Jurkat, Clone E6-1 (cell line): Measurements from ENCODE around the gene ARL15.
A peak's percentile ranks its signal among the peaks of the same experiment; 100 is the strongest.

Experiments used
- DNase-seq: peaks from one replicate; pipeline ENCODE4 v3.0.0-alpha.2; 2011; ENCODE audit warnings: low read depth, low spot score
- H3K4me3 ChIP-seq: 2 replicates; pipeline ENCODE4 v1.5.1; 2011; ENCODE audit warnings: mild to moderate bottlenecking, low read length, control low read depth, moderate library complexity

The ARL15 gene

DNA sequence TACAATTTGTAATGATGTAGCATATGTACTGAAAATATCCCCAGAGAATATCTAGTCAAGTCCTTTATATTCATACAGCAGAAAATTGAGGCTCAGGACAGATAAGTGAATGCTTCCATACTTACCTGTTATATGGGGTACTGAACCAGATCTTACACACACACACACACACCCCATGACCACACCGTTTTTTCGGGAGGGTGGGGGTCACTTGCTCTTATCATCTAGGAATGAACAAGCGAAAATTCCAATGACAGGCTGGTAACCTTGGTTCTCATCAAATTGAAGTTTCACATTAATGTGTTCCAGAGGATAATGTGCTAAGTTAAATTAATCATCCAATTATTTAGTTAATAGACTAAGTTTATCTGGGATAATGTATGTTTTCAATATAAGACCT, 48.8 kb downstream of the ARL15 start:
- no peak for DNase-seq
- no peak overlapping the region for H3K4me3 ChIP-seq

DNA sequence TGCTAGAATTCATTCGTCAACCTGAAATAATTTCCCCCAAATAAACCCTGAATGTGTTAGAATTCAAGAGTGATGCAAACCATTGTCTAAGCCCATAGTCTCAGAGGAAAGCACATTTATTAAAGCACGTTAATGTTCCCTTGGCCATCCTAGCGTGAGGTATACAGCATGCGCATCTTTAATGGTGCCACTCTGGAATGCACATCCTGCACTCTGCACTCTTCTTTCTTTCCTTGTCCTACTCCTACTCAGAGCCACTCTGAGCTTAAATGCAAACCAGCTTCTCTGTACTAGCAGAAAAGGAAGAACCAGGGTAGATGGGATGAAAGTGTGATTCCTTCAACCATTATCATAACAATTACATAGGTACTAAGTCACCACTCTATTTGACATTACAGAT, 50.4 kb downstream of the ARL15 start:
- no peak overlapping the region for H3K4me3 ChIP-seq
- DNase-seq, result no peak

DNA sequence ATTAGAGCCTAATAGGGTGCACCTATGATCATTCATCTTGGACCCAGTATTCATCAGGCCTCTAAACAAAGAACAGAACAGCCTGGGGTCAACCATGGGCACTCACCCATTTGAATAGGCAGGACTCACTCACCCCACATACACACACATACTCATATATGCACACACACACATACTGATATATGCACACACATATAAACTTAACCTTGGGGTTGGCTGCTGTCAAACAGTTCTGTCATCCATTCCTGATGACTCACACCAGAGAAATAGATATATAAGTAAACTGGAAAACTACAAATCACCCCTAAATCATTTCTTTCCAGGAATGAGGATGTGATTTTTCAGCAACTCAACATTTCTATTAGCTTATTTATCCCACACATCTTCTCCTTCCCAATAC, 51.3 kb downstream of the ARL15 start:
- DNase-seq, result no peak
- no peak overlapping the region for H3K4me3 ChIP-seq

DNA sequence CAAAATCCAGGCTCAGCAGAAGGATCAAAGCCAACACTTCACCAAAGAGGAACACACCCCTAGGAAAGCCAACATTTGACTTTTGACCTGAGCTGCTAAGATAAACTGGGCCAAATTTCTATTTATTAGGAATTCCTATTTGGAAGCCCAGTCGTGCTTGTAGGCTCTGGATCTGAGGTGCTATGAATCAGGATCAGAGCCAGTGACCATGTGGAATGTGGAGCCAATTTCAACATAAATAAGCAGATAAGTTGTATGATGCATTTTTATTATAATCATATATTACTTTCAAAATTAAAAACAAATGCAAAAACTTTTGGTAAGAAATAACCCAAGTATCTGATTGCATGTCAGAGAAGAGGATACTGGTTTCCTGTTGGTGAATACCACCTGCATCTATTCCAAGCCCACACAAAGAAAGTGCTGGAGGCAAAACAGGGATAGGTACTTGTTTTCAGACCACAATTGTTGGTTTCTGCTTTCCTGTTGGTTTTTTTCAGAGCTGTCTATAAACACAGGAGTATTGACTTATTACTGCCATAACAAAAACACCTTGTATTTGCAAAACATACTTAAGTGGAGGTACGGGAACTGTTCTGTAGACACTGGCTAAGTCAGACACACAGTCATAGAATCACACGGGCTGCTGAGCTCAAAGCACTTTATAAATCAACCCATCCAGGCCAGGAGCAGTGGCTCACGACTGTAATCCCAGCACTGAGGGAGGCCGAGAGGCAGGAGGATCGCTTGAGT, 52.8 kb downstream of the ARL15 start:
- H3K4me3 ChIP-seq, result no peak overlapping the region
- peak; percentile 44 for DNase-seq

DNA sequence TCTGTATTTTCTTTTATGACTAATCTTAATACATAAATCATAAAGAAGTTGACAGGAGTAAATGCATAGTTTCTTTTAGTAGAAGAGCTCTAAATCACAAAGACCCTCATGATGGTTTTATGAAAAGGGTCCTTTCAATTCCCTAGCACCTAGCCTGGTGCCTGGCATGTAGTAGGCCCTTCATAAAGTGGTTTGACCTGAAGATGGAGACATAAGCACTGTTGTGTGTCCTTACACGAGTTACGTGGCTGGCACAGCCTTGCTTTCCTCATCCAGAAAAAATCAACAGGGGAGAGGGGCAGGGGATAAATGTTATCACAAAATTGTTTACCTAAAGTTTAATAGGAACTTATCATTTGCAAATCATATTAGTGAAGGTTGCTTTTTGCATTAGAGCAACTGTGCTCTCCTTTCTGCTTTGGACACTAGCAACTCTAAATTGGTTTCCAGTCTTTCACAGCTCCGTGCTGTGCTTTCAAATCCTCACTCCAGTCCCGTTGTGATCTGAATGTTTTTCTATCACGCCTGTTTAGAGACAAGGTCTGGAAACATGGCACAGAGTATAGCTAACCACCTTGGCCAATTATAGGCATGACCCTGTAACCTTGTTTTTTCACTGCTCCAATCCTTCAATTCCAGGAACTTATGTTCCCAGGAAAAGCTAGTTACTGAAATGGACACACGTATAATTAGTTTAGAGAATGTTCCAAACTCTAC, 55.7 kb downstream of the ARL15 start:
- no peak overlapping the region for H3K4me3 ChIP-seq
- DNase-seq, result no peak

DNA sequence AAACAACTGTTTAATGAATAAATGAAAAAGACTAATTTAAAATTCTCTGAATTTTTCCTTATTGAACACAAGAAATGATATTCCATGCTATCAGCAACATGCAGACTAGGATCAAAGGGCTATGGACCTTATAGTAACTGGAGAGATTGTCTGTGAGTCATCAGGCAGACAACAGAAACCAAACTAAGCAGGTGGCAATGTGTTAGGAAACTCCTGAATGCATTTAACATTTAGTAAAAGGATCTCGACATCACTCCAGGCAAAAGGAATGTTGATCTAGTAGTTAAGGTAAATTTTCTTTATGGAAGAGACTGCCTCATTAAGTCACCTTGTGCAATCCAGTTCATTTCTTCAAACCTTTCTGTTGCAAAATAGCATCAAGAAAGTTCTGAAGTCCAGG, 58.4 kb downstream of the ARL15 start:
- DNase-seq, result no peak

DNA sequence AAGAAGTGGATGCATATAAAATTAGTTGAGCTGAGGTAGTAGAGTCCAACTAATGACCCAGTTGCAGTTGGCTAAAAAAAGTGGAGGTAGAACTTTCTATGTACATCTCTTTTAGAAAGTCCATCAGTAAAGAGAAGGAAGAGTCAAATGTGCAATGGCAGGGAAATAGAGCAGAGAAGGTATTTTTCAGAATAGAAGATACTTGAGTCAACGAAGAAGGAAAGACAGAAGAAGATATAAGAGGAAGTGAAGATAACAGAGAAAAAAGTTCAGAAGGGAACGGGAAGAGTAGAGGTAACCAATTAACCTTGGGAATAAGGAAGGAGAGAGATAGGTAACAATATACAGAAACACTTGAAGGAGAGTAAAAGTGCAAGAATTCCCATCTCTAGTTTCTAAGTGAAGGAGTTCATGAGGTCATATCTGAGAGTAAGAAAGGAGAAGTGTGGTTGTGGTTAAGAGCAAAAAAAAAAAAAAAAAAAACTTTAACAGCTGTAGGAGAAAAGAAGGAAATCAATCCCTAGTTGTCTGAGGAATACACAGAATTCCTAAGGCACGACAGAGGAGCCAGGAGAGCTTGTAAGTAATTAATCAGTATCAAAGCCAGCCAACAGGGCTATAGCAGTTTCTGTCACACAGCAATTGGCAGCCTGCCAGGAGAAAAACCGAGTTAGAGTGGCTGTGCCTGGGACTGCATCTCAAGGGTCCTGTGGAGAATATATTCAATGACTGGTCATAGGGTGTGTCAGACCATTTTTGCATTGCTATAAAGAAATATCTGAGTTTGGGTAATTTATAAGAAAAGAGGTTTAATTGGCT, 61.0 kb downstream of the ARL15 start:
- peak; percentile 31 for DNase-seq
- no peak overlapping the region for H3K4me3 ChIP-seq

More for the DNA sequence above, 58.4 kb downstream of the ARL15 start:
- H3K4me3 ChIP-seq, result no peak overlapping the region

DNA sequence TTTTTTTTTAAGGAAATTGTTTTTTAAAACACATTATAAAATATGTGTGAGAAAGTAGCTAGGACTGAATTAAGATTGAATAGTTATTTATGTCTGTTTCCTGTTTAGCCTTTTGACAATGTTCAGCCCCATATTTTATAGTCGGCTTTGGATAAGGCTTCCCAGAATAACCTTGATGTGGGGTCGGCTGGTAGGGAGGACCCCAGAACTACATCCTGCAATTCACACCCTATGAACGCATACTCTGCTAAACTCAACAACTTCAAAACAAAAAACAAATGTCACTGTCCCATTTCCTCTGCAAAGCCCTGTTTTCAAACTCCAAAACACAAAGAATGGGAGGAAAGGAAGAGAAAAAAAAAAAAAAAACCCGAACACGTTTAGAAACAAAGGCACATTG, 63.1 kb downstream of the ARL15 start:
- H3K4me3 ChIP-seq, result no peak overlapping the region
- DNase-seq, result no peak

DNA sequence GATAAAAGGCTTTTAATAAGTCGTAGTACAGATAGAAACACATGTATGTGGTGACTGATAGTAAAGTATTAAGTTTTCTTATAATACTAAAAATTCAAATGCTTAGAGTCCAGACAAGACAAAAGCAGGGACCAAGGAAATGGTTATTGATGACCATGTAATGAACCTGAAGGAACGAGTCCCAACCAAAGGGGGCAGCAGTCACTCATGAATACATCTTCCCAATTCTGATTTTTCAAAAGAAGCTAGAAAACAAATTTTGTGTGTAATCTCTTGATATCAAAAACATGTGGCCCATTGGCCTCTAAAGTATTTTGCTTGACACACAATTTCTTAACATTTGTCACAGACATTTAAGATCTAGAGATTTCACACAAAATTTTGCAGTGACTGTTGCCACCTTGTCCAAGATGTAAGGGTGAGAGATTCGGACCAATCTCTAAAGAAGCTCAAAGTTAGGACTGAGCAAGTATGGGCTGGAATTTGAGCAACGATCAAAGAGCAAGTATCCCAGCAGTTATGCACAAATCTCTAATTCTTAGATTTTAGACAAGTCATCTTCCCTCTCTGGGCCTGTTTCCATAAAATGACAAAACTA, 66.8 kb downstream of the ARL15 start:
- peak; percentile 19 for DNase-seq
- H3K4me3 ChIP-seq, result no peak overlapping the region

DNA sequence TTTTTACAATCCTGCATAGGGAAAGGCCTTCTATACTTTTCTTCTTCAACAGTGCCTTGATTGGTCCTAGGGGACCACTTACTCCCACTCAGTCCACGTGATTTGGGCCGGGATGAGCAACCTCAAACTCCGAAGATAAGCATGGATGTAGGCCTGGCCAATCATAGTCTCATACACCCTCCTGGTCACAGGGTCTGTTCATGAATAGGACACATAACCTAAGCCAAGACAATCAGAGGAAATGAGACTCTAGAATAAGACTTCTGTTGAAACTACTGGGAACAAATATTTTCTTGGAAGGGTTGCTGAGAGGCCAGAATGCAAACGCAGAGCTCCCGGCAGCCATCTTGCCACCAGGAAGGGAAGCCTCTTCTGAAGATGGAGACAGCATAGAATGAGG, 68.1 kb downstream of the ARL15 start:
- H3K4me3 ChIP-seq, result no peak overlapping the region
- DNase-seq, result no peak

DNA sequence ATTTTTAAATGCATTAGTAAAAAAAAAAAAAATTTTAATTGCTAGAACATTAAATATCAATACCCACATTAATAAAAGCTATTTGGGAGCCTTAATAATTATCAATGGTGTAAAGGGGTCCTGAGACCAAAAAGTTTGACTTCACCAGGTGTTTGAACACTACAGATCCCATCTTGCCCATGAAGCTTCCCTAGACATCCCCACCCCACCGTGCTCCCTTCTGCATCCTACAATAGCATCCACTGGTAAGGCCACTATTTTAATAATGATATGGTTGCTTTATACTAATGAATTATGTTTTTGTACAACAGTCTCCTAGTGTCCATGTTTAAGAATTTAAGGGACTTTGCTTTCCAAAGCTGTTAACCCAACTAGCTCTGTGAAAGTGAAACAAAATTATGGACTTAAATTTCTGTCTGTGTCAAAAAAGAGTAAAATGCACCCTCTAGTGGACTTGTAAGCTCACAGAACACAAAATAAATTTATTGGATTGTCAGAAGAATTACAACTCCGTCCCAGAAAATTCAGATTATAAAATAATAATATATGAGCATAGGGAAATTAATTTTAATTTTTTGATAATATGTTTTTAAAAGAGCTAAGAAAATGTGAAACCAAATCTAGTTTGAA, 76.0 kb downstream of the ARL15 start:
- DNase-seq, result peak; percentile 32
- H3K4me3 ChIP-seq, result no peak overlapping the region

DNA sequence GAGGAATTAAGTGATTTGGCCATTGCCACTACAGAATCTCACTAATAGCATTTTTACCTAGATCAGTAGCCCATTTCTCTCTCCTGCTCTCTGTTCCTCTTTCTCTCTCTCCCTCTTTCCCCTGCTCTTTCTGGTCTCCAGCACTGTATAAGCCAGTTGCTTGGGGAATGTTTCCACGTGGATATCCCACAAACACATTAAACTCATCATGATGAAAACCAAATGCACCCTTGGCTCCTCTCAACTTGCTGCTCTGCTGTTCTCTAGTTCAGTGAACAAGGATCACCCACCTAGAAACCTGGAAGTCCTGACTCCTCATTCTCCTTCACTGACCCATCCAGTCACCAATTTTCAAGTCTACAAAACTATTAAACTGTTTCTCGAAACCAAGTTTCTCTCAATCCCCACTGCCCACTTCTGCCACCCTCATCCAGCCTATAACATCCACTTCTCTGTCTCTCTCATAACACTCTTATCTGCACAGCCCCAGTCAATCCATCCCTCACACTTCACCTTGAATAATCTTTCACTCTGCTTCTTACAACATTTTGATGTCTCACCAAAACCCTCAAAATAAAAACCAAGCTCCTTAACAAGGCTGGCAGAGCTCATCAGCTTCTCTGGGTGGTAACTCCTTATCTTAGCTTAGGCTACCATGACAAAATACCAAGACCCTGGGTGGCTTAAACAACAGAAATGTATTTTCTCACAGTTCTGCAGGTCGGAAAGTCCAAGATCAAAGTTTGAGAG, 79.3 kb downstream of the ARL15 start:
- DNase-seq, result no peak
- no peak overlapping the region for H3K4me3 ChIP-seq

DNA sequence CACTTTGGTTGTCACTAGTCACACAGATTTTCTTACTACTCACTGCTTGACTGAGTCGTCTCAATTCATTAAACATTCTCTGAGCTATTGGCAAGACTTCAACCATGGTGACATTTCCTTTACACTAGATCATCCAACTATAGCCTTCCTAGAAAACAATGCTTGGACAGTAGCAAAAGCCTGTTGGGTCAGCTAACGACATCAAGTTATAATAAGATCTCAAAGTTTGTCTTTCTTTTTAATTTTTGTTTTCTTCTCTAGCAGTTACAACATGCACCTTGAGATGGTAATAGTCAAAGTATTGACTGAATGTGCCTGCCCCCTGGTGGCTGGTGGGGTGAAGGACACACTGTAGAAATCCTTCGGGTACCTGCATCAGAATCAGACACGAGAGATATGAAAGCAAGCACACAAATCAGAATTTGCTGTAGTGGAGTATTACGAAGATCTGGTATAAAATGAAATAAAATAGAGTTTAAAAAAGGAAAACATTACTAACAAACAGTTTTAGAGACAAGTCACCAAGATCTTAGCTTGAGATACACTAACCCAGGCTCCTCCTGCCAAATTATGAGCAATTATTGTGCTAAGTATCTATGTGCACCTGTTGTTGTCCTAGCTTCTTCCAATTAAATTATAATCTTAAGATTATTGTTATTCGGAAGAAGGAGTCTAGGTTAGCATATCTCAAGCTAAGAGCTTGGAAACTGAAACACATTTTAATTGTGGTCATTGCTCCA, 81.2 kb downstream of the ARL15 start:
- no peak overlapping the region for H3K4me3 ChIP-seq
- peak; percentile 44 for DNase-seq

DNA sequence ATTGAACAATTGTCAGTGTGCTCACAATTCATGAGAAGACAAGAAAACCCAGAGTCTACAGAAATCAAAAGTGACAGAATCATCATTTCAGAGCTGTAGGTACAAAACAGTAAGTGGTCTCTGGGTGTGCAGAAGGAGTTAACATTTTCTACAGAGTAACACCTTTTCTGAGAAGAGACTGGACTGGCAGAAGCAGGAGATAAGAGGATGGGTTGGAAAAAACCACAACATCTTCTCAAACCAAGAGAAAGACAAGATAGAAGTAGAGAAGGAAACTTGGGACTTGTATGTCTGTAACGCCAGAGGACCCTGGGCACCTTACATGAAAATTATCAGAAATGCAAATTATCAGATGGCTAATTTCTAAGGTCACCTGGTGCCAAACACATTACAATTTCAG, 82.6 kb downstream of the ARL15 start:
- H3K4me3 ChIP-seq, result no peak overlapping the region

DNA sequence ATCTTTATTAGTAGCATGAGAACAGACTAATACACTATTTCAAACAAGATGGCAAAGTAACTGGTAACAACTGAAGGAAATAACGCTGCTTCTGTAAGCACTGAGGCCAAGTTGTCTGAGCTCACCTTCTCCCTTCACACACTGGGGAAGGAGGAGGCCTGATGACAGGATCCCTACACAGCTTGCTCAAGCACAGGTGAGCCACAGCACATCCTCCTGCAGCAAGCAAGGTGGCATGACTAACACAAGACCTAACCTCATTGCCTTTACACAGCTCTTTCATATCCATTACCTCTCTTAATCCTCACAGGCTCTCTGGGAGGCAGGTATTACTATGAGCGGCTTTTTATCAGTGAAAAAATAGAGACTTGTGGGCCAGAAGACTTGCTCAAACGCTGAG, 83.3 kb downstream of the ARL15 start:
- DNase-seq, result no peak
- no peak overlapping the region for H3K4me3 ChIP-seq

More for the DNA sequence above, 82.6 kb downstream of the ARL15 start:
- DNase-seq, result no peak

DNA sequence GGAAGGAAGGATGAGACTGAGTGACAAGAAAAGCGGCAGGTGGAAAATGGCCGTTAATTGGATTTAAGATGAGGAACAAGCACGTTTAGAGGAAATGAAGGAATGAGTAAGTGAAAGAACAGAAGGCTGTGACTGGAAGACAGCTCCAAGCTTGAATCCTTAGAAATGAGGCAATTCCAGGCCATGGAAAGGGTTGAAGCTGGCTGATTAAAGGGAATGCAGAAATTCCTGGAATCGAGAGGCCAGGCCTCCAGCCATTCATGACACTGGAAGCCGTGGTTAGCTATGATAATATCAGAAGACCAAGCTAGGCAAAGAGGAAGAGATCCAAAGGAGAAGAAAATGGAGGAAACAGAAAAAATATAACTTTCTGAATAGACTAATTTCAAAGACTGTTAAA, 84.2 kb downstream of the ARL15 start:
- H3K4me3 ChIP-seq, result no peak overlapping the region
- DNase-seq, result no peak

DNA sequence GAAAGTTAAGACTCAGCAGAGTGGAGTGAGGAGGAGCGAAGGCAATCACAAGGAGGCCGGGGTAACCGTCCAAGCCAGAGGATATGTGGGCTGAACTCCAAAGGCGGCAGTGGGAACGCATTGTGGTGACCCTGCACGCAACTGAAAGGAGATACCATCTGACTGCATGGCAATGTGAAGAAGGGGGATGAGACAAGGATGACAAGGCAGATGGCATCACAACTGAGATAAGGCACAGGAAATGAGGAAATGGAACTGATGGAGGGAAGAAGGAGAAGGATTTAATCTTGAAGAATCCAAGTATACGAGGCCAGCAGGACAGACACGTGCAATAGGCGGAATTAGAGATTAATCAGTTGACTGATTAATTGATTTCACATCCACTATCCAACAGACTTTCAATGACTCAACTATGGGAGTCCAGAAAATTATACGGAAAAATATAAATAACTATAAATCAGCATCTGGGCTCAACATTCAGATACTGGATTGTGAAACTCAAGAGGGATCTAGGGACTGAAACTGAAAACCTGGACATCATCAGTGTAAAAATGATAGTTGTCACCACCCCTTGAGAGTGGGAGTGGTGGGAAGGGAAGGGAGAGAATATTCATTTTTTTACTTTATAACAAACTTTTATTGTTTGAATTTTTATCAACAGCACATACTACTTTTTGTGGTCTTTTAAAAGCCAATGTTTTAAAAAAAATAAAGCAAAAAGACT, 86.1 kb downstream of the ARL15 start:
- H3K4me3 ChIP-seq, result no peak overlapping the region
- no peak for DNase-seq
